NB4 (cell line): ENCODE measurements around the gene MYCBP2.

Experiments
- DNase-seq: peaks from one replicate; pipeline ENCODE4 v3.0.0; 2010; ENCODE audit warnings: low read depth
- H3K4me3 ChIP-seq: one replicate; pipeline ENCODE4 v1.5.1; 2011; ENCODE audit warnings: mild to moderate bottlenecking, low read depth, low read length, moderate library complexity
- CTCF ChIP-seq: IDR thresholded peaks from one replicate; pipeline ENCODE4 v1.5.1; 2012; ENCODE audit warnings: low read depth, low read length
- MAX ChIP-seq: IDR thresholded peaks from 2 replicates; pipeline ENCODE4 v1.6.1; 2011; ENCODE audit warnings: low read depth, low read length
- MYC ChIP-seq: IDR thresholded peaks from 2 replicates; pipeline ENCODE4 v1.6.1; 2011; ENCODE audit warnings: low read depth, low read length
- POLR2A ChIP-seq: IDR thresholded peaks from 2 replicates; pipeline ENCODE4 v1.6.1; 2011; ENCODE audit warnings: mild to moderate bottlenecking; ENCODE audit not compliant: insufficient read length; ENCODE audit errors: extremely low read depth

The MYCBP2 gene

GRCh38 chr13:77084755-77085154 lies 242.1 kb downstream of the MYCBP2 start:
- H3K4me3 ChIP-seq, result no peak overlapping the region
- TF ChIP-seq CTCF (no peak), MYC (no peak), MAX (no peak), POLR2A (no peak)
- DNase-seq, result no peak

GRCh38 chr13:77079902-77080413 lies 246.9 kb downstream of the MYCBP2 start:
- TF ChIP-seq POLR2A (no peak), CTCF (no peak), MAX (no peak), MYC (no peak)
- DNase-seq, result no peak
- no peak overlapping the region for H3K4me3 ChIP-seq

GRCh38 chr13:77067519-77067918 lies 259.4 kb downstream of the MYCBP2 start:
- H3K4me3 ChIP-seq, result no peak overlapping the region
- TF ChIP-seq MAX, result no peak
- TF ChIP-seq MYC, result no peak
- DNase-seq, result no peak

GRCh38 chr13:77065461-77066147 lies 261.3 kb downstream of the MYCBP2 start:
- no peak overlapping the region for H3K4me3 ChIP-seq
- no peak for TF ChIP-seq CTCF
- TF ChIP-seq MAX, result no peak
- no peak for TF ChIP-seq MYC
- TF ChIP-seq POLR2A, result no peak
- DNase-seq, result peak; percentile 10

GRCh38 chr13:77062097-77062496 lies 264.8 kb downstream of the MYCBP2 start:
- DNase-seq, result no peak
- TF ChIP-seq CTCF, result no peak
- TF ChIP-seq MYC, result no peak
- TF ChIP-seq POLR2A, result no peak
- no peak for TF ChIP-seq MAX
- H3K4me3 ChIP-seq, result no peak overlapping the region

GRCh38 chr13:77061362-77061761 lies 265.5 kb downstream of the MYCBP2 start:
- no peak for DNase-seq
- TF ChIP-seq MYC (no peak), CTCF (no peak), POLR2A (no peak), MAX (no peak)
- no peak overlapping the region for H3K4me3 ChIP-seq
